ENCODE results near the gene PNPO.

The PNPO gene

GRCh38 chr17:47967607-47968252 is 26.4 kb downstream of the PNPO start:
- Histone ChIP-seq H3K27me3 (ENCODE audit: low read depth, low read length) (no peaks in the 10 kb centered on the region), H3K9ac (ENCODE audit: low read length) (no peak overlapping the region), H3K79me2 (ENCODE audit: low read length) (peaks cover 17% of the 10 kb centered on the region), H3K27ac (ENCODE audit: low read length) (no peak overlapping the region), H3K4me3 (ENCODE audit: low read length) (no peak overlapping the region), H3K36me3 (replicated peaks; ENCODE audit: low read depth, low read length) (no peaks in the 10 kb centered on the region), H2AFZ (ENCODE audit: low read depth, low read length) (no peak overlapping the region), H4K20me1 (ENCODE audit: insufficient read depth, low read length) (no peaks in the 10 kb centered on the region), H3K9me3 (ENCODE audit: insufficient read depth, low read length) (no peaks in the 10 kb centered on the region), H3K4me1 (ENCODE audit: low read length) (peaks cover 17% of the 10 kb centered on the region), H3K4me2 (ENCODE audit: low read length) (no peak overlapping the region)
- TF ChIP-seq EZH2phosphoT487 (IDR thresholded peaks at IDR 0.05; ENCODE audit: low read depth) (no peak), CTCF (IDR thresholded peaks at IDR 0.05; ENCODE audit: low read depth, low read length) (no peak)

- no peaks in the 10 kb centered on the region for H4K20me1 ChIP-seq (ENCODE audit: insufficient read depth, low read length)
- H3K27me3 ChIP-seq (ENCODE audit: low read depth, low read length) = no peaks in the 10 kb centered on the region
- no peak for TF ChIP-seq EZH2phosphoT487 (IDR thresholded peaks at IDR 0.05; ENCODE audit: low read depth)
- no peak for TF ChIP-seq CTCF (IDR thresholded peaks at IDR 0.05; ENCODE audit: low read depth, low read length)
- H3K27ac ChIP-seq (ENCODE audit: low read length) = no peak overlapping the region
- no peaks in the 10 kb centered on the region for H3K9me3 ChIP-seq (ENCODE audit: insufficient read depth, low read length)
- H3K4me2 ChIP-seq (ENCODE audit: low read length) = no peak overlapping the region
- no peak overlapping the region for H2AFZ ChIP-seq (ENCODE audit: low read depth, low read length)
- H3K4me1 ChIP-seq (ENCODE audit: low read length) = peaks cover 17% of the 10 kb centered on the region
- H3K9ac ChIP-seq (ENCODE audit: low read length) = no peak overlapping the region
- H3K4me3 ChIP-seq (ENCODE audit: low read length) = no peak overlapping the region
- peaks cover 18% of the 10 kb centered on the region for H3K79me2 ChIP-seq (ENCODE audit: low read length)
- H3K36me3 ChIP-seq (replicated peaks; ENCODE audit: low read depth, low read length) = peaks cover 6% of the 10 kb centered on the region
Observed at GRCh38 chr17:47968836-47969235, 27.5 kb downstream of the PNPO start.

GRCh38 chr17:47969930-47970724 is 28.8 kb downstream of the PNPO start:
- peak overlapping the region; percentile 71 for H3K9ac ChIP-seq (ENCODE audit: low read length)
- H3K27me3 ChIP-seq (ENCODE audit: low read depth, low read length) = no peaks in the 10 kb centered on the region
- H3K9me3 ChIP-seq (ENCODE audit: insufficient read depth, low read length) = no peaks in the 10 kb centered on the region
- peak overlapping the region; percentile 79 for H3K4me3 ChIP-seq (ENCODE audit: low read length)
- H3K36me3 ChIP-seq (replicated peaks; ENCODE audit: low read depth, low read length) = peaks cover 14% of the 10 kb centered on the region
- 0 out of 2 replicates have a peak overlapping the region, but pooled peaks have one; percentile 3 for H3K27ac ChIP-seq (ENCODE audit: low read length)
- TF ChIP-seq CTCF (IDR thresholded peaks at IDR 0.05; ENCODE audit: low read depth, low read length) (no peak), EZH2phosphoT487 (IDR thresholded peaks at IDR 0.05; ENCODE audit: low read depth) (no peak)
- peak overlapping the region; percentile 89 for H2AFZ ChIP-seq (ENCODE audit: low read depth, low read length)
- peak overlapping the region; percentile 96 for H3K4me2 ChIP-seq (ENCODE audit: low read length)
- peaks cover 18% of the 10 kb centered on the region for H3K79me2 ChIP-seq (ENCODE audit: low read length)
- peaks cover 17% of the 10 kb centered on the region for H3K4me1 ChIP-seq (ENCODE audit: low read length)
- no peaks in the 10 kb centered on the region for H4K20me1 ChIP-seq (ENCODE audit: insufficient read depth, low read length)

- Histone ChIP-seq H3K9me3 (ENCODE audit: insufficient read depth, low read length) (no peaks in the 10 kb centered on the region), H3K27me3 (ENCODE audit: low read depth, low read length) (no peaks in the 10 kb centered on the region), H2AFZ (ENCODE audit: low read depth, low read length) (peak within 1 kb of the TSS; percentile 89), H3K27ac (ENCODE audit: low read length) (peak within 1 kb of the TSS; percentile 45), H4K20me1 (ENCODE audit: insufficient read depth, low read length) (no peaks in the 10 kb centered on the region), H3K4me1 (ENCODE audit: low read length) (peaks cover 17% of the 10 kb centered on the region), H3K79me2 (ENCODE audit: low read length) (peaks cover 18% of the 10 kb centered on the region), H3K36me3 (replicated peaks; ENCODE audit: low read depth, low read length) (peaks cover 21% of the 10 kb centered on the region), H3K9ac (ENCODE audit: low read length) (peak within 1 kb of the TSS; percentile 91), H3K4me2 (ENCODE audit: low read length) (peak within 1 kb of the TSS; percentile 96), H3K4me3 (ENCODE audit: low read length) (peak within 1 kb of the TSS; percentile 93)
- TF ChIP-seq CTCF (IDR thresholded peaks at IDR 0.05; ENCODE audit: low read depth, low read length) = peak; percentile 67
- TF ChIP-seq EZH2phosphoT487 (IDR thresholded peaks at IDR 0.05; ENCODE audit: low read depth) = no peak
Observed at GRCh38 chr17:47970725-47971499, 29.5 kb downstream of the PNPO start, which contains the start of gene CDK5RAP3. Gene CDK5RAP3 (plus strand): TSS chr17:47971113. CDS start chr17:47971147, 34 bp downstream.
